Measurements from ENCODE around the gene MPP7.

Gene MPP7

GRCh38 chr10:28331841-28332240, 29.0 kb upstream of the MPP7 start:
- peak overlapping the region; percentile 83 for H3K27ac ChIP-seq
- peak; percentile 27 for DNase-seq (ENCODE audit: low spot score)
- ChIA-PET POLR2A (ENCODE audit: low non-redundant PET) (no interaction called here), CTCF (interaction anchor here (0.7 kb wide), 1 partner anchor 21 kb away, joined by 4 read pairs; no protein-coding TSS in a partner anchor)
- no peak for TF ChIP-seq CTCF (conservative IDR thresholded peaks at IDR 0.05; ENCODE audit: low read depth)

- POLR2A ChIA-PET (ENCODE audit: low non-redundant PET) = no interaction called here
- TF ChIP-seq CTCF (conservative IDR thresholded peaks at IDR 0.05; ENCODE audit: low read depth) = no peak
- DNase-seq (ENCODE audit: low spot score) = no peak
- peak overlapping the region; percentile 83 for H3K27ac ChIP-seq
- CTCF ChIA-PET = no interaction called here
Observed at GRCh38 chr10:28331066-28331465, 28.2 kb upstream of the MPP7 start.

- no peak for DNase-seq (ENCODE audit: low spot score)
- POLR2A ChIA-PET (ENCODE audit: low non-redundant PET) = no interaction called here
- CTCF ChIA-PET = interaction anchor here (0.6 kb wide), 1 partner anchor 8 kb away, joined by 3 read pairs; no protein-coding TSS in a partner anchor
- H3K27ac ChIP-seq = no peak overlapping the region
- TF ChIP-seq CTCF (conservative IDR thresholded peaks at IDR 0.05; ENCODE audit: low read depth) = no peak
Observed at GRCh38 chr10:28328346-28328745, 25.5 kb upstream of the MPP7 start.

GRCh38 chr10:28327491-28327880, 24.6 kb upstream of the MPP7 start:
- no peak for TF ChIP-seq CTCF (conservative IDR thresholded peaks at IDR 0.05; ENCODE audit: low read depth)
- peak; percentile 52 for DNase-seq (ENCODE audit: low spot score)
- H3K27ac ChIP-seq = no peak overlapping the region
- POLR2A ChIA-PET (ENCODE audit: low non-redundant PET) = interaction anchor here (1.2 kb wide), 1 partner anchor 24 kb away, joined by 4 read pairs; the partner anchor contains the start of gene MPP7
- CTCF ChIA-PET = interaction anchor here (0.6 to 0.9 kb wide), 2 partner anchors 66 to 165 kb away, joined by 3 read pairs; no protein-coding TSS in a partner anchor

- ChIA-PET CTCF (interaction anchor here (0.6 to 0.9 kb wide), 4 partner anchors 55 to 165 kb away, joined by 3 to 5 read pairs (median 3); no protein-coding TSS in a partner anchor), POLR2A (ENCODE audit: low non-redundant PET) (interaction anchor here (1.2 kb wide), 1 partner anchor 24 kb away, joined by 4 read pairs; the partner anchor contains the start of gene MPP7)
- no peak for TF ChIP-seq CTCF (conservative IDR thresholded peaks at IDR 0.05; ENCODE audit: low read depth)
- peak overlapping the region; percentile 80 for H3K27ac ChIP-seq
- DNase-seq (ENCODE audit: low spot score) = no peak
Observed at GRCh38 chr10:28326516-28327490, 23.9 kb upstream of the MPP7 start.

- no peak for TF ChIP-seq CTCF (conservative IDR thresholded peaks at IDR 0.05; ENCODE audit: low read depth)
- CTCF ChIA-PET = no interaction called here
Observed at GRCh38 chr10:28320799-28321198, 17.9 kb upstream of the MPP7 start.

More at GRCh38 chr10:28320799-28321198, 17.9 kb upstream of the MPP7 start:
- H3K27ac ChIP-seq = no peak overlapping the region
- POLR2A ChIA-PET (ENCODE audit: low non-redundant PET) = no interaction called here
- DNase-seq (ENCODE audit: low spot score) = no peak
